H9 (cell line): ENCODE data around the gene CDC42EP3. TPM values are rescaled to one million over a fixed set of nuclear protein-coding genes. Genes with fewer than 3 reads are reported as not detected.

Experiments used
- DNase-seq: peaks from one replicate; pipeline ENCODE4 v3.0.0-alpha.2; 2017
- H2AFZ ChIP-seq: one replicate; pipeline ENCODE4 v1.6.1; 2013; ENCODE audit warnings: mild to moderate bottlenecking, low read length, control low read depth, moderate library complexity
- H2AK5ac ChIP-seq: 2 replicates; pipeline ENCODE4 v1.6.1; 2013; ENCODE audit warnings: low read length, control low read depth, mixed read lengths; ENCODE audit not compliant: insufficient read length
- H2BK120ac ChIP-seq: one replicate; pipeline ENCODE4 v1.6.1; 2013; ENCODE audit warnings: low read depth, mild to moderate bottlenecking, low read length, control low read depth, inconsistent platforms; ENCODE audit not compliant: poor library complexity, severe bottlenecking
- H2BK12ac ChIP-seq: 2 replicates; pipeline ENCODE4 v1.6.1; 2013; ENCODE audit warnings: low read length, control low read depth, mixed read lengths, low read depth; ENCODE audit not compliant: insufficient read length
- H2BK15ac ChIP-seq: 2 replicates; pipeline ENCODE4 v1.6.1; 2013; ENCODE audit warnings: low read depth, low read length, control low read depth
- H2BK20ac ChIP-seq: one replicate; pipeline ENCODE4 v1.6.1; 2013; ENCODE audit warnings: low read depth, mild to moderate bottlenecking, low read length, control low read depth, inconsistent platforms; ENCODE audit not compliant: poor library complexity, severe bottlenecking
- H2BK5ac ChIP-seq: 2 replicates; pipeline ENCODE4 v1.6.1; 2013; ENCODE audit warnings: low read length, control low read depth, mixed read lengths; ENCODE audit not compliant: insufficient read length
- H3K14ac ChIP-seq: 2 replicates; pipeline ENCODE4 v1.6.1; 2013; ENCODE audit warnings: low read length, control low read depth; ENCODE audit not compliant: insufficient read depth
- H3K18ac ChIP-seq: 2 replicates; pipeline ENCODE4 v1.6.1; 2013; ENCODE audit warnings: low read depth, mild to moderate bottlenecking, mixed read lengths, low read length, control low read depth; ENCODE audit not compliant: insufficient read length
- H3K23ac ChIP-seq: 2 replicates; pipeline ENCODE4 v1.6.1; 2013; ENCODE audit warnings: low read length, control low read depth, mixed read lengths, low read depth; ENCODE audit not compliant: insufficient read length
- H3K23me2 ChIP-seq: 2 replicates; pipeline ENCODE4 v1.6.1; 2013; ENCODE audit warnings: low read depth, mild to moderate bottlenecking, mixed read lengths, low read length, control low read depth; ENCODE audit not compliant: insufficient read length, poor library complexity, severe bottlenecking
- H3K27ac ChIP-seq: 2 replicates; pipeline ENCODE4 v1.5.1; 2013; ENCODE audit warnings: low read length, control low read depth, mixed read lengths, low read depth; ENCODE audit not compliant: insufficient read length
- H3K27me3 ChIP-seq: 2 replicates; pipeline ENCODE4 v1.6.1; 2013; ENCODE audit warnings: low read length, control low read depth, inconsistent platforms; ENCODE audit not compliant: insufficient read depth
- H3K4ac ChIP-seq: 2 replicates; pipeline ENCODE4 v1.6.1; 2013; ENCODE audit warnings: low read depth, mild to moderate bottlenecking, control low read depth, inconsistent platforms, low read length, moderate library complexity
- H3K4me1 ChIP-seq: 2 replicates; pipeline ENCODE4 v1.6.1; 2013; ENCODE audit warnings: low read length, control low read depth, inconsistent platforms; ENCODE audit not compliant: insufficient read depth
- H3K4me2 ChIP-seq: 2 replicates; pipeline ENCODE4 v1.6.1; 2013; ENCODE audit warnings: low read length, control low read depth, mixed read lengths; ENCODE audit not compliant: insufficient read length, insufficient read depth
- H3K56ac ChIP-seq: 2 replicates; pipeline ENCODE4 v1.6.1; 2013; ENCODE audit warnings: low read depth, mild to moderate bottlenecking, mixed read lengths, low read length, control low read depth; ENCODE audit not compliant: insufficient read length
- H3K79me1 ChIP-seq: 2 replicates; pipeline ENCODE4 v1.6.1; 2013; ENCODE audit warnings: low read depth, mild to moderate bottlenecking, moderate library complexity, low read length, control low read depth, inconsistent platforms; ENCODE audit not compliant: insufficient read depth, poor library complexity, severe bottlenecking
- H3K79me2 ChIP-seq: 2 replicates; pipeline ENCODE4 v1.6.1; 2013; ENCODE audit warnings: low read length, control low read depth, inconsistent platforms; ENCODE audit not compliant: insufficient read depth
- H3K9ac ChIP-seq: 2 replicates; pipeline ENCODE4 v1.6.1; 2013; ENCODE audit warnings: low read length, control low read depth, mixed read lengths; ENCODE audit not compliant: insufficient read length; ENCODE audit errors: extremely low read depth
- H3K9me3 ChIP-seq: one replicate; pipeline ENCODE4 v1.6.1; 2013; ENCODE audit warnings: low read depth, low read length, inconsistent platforms; ENCODE audit not compliant: control insufficient read depth
- H3T11ph ChIP-seq: one replicate; pipeline ENCODE4 v1.6.1; 2013; ENCODE audit warnings: mild to moderate bottlenecking, low read length, control low read depth, inconsistent platforms
- H4K20me1 ChIP-seq: one replicate; pipeline ENCODE4 v1.6.1; 2013; ENCODE audit not compliant: control insufficient read depth, insufficient read length, insufficient read depth
- H4K5ac ChIP-seq: 2 replicates; pipeline ENCODE4 v1.6.1; 2013; ENCODE audit warnings: low read depth, mild to moderate bottlenecking, mixed read lengths, low read length, control low read depth; ENCODE audit not compliant: insufficient read length
- H4K8ac ChIP-seq: replicated peaks from 2 replicates; pipeline ENCODE4 v1.6.1; 2013; ENCODE audit warnings: low read length, control low read depth, mixed read lengths, low read depth; ENCODE audit not compliant: insufficient read length
- H4K91ac ChIP-seq: 2 replicates; pipeline ENCODE4 v1.6.1; 2013; ENCODE audit warnings: low read depth, mild to moderate bottlenecking, moderate library complexity, mixed read lengths, low read length, control low read depth; ENCODE audit not compliant: insufficient read length
- H3K27ac Mint-ChIP-seq, 3 experiments: 2 replicates in 2 of 3; 3 replicates in 1 of 3; pipeline ENCODE4 v1.8.0; 2020 to 2021; ENCODE audit warnings: mixed read lengths in 3 of 3, mild to moderate bottlenecking in 1 of 3, moderate library complexity in 1 of 3
- H3K27me3 Mint-ChIP-seq: 2 replicates; pipeline ENCODE4 v1.8.0; 2021; ENCODE audit warnings: low read depth, mild to moderate bottlenecking, moderate library complexity, mixed read lengths
- H3K36me3 Mint-ChIP-seq, 3 experiments: 2 replicates in 2 of 3; 3 replicates in 1 of 3; pipeline ENCODE4 v1.8.0; 2020 to 2021; ENCODE audit warnings: low read depth in 3 of 3, mixed read lengths in 3 of 3; ENCODE audit not compliant: insufficient read depth in 1 of 3
- H3K4me1 Mint-ChIP-seq, 2 experiments: 2 replicates each; pipeline ENCODE4 v1.8.0; 2020; ENCODE audit warnings: mixed read lengths in 2 of 2
- H3K4me3 Mint-ChIP-seq, 2 experiments: 2 replicates in 1 of 2; 3 replicates in 1 of 2; pipeline ENCODE4 v1.8.0; 2020 to 2021; ENCODE audit warnings: mild to moderate bottlenecking in 2 of 2, mixed read lengths in 2 of 2, moderate library complexity in 1 of 2
- H3K9me3 Mint-ChIP-seq, 2 experiments: 2 replicates in 1 of 2; 3 replicates in 1 of 2; pipeline ENCODE4 v1.8.0; 2020; ENCODE audit warnings: mild to moderate bottlenecking in 2 of 2, mixed read lengths in 2 of 2, moderate library complexity in 1 of 2
- CTCF ChIP-seq: fragments of 200-600 bp; sonication (generic); conservative IDR thresholded peaks from 3 replicates; pipeline ENCODE4 v1.8.0; 2021; ENCODE audit warnings: antibody characterized with exemption, mild to moderate bottlenecking
- WGBS: extraction: QIAGEN DNeasy Blood & Tissue Kit; methylation state at CpG from one replicate; pipeline ENCODE4 v1.1.7; 2013; ENCODE audit warnings: missing lambda C conversion rate, low lambda C conversion rate, mixed read lengths; ENCODE audit not compliant: insufficient read length; ENCODE audit errors: extremely low coverage; 5-methylcytosine and 5-hydroxymethylcytosine counted together
- total RNA-seq: library from RNA; stranded (reverse); gene quantifications from 2 replicates; pipeline ENCODE4 v1.2.1, GENCODE V29; 2021

CDC42EP3 gene
- total RNA-seq, 1 experiment from 2014 or later: 61.5 TPM

GRCh38 chr2:37659723-37660122 lies 11.7 kb downstream of the CDC42EP3 start:
- H3K79me2 ChIP-seq: peaks cover 14% of the 10 kb centered on the region; the same call in 1 of the 2 replicates
- no peaks in the 10 kb centered on the region for H3K9me3 ChIP-seq
- H2BK5ac ChIP-seq: no peak overlapping the region
- H2BK120ac ChIP-seq: no peak overlapping the region
- H3K9ac ChIP-seq: no peak overlapping the region
- no peak overlapping the region for H3K23ac ChIP-seq
- no peak overlapping the region for H2BK12ac ChIP-seq
- no peak overlapping the region for H4K8ac ChIP-seq
- WGBS: no CpG with 5 or more reads among the region's 5 CpGs
- no peaks in the 10 kb centered on the region for H3K27me3 Mint-ChIP-seq
- H3K79me1 ChIP-seq: no peaks in the 10 kb centered on the region
- H3K4me1 ChIP-seq: peaks cover 29% of the 10 kb centered on the region
- no peak for DNase-seq
- no peak overlapping the region for H3T11ph ChIP-seq
- peaks cover 22 to 56% (median 24%) of the 10 kb centered on the region in 3 experiments for H3K36me3 Mint-ChIP-seq
- H2AK5ac ChIP-seq: no peak overlapping the region
- H3K4ac ChIP-seq: no peak overlapping the region
- no peak overlapping the region for H2BK15ac ChIP-seq
- H3K27ac Mint-ChIP-seq: no peak overlapping the region
- no peak for TF ChIP-seq CTCF
- no peak overlapping the region for H2AFZ ChIP-seq
- H3K4me3 Mint-ChIP-seq: 0 out of 5 replicates have a peak overlapping the region, but pooled peaks of 1 of the 2 experiments have one; percentile 15
- H3K4me2 ChIP-seq: no peak overlapping the region
- no peak overlapping the region for H4K91ac ChIP-seq
- H3K14ac ChIP-seq: no peak overlapping the region
- H3K23me2 ChIP-seq: no peaks in the 10 kb centered on the region
- no peak overlapping the region for H4K5ac ChIP-seq
- H3K27ac ChIP-seq: no peak overlapping the region
- H3K4me1 Mint-ChIP-seq: peaks cover 74 to 82% of the 10 kb centered on the region in 2 experiments
- no peak overlapping the region for H3K56ac ChIP-seq
- no peak overlapping the region for H3K18ac ChIP-seq
- no peaks in the 10 kb centered on the region; a peak in 1 of 5 replicates for H3K9me3 Mint-ChIP-seq
- H3K27me3 ChIP-seq: peaks cover 2% of the 10 kb centered on the region; the same call in 1 of the 2 replicates
- no peaks in the 10 kb centered on the region for H4K20me1 ChIP-seq
- H2BK20ac ChIP-seq: no peak overlapping the region
